ENCODE measurements around the gene TSC2.
"Not testable (repeated sequence)": the region's sequence is repeated elsewhere in the genome, so short reads cannot be mapped to it uniquely, and the experiment has no call there.

Gene TSC2

GRCh38 chr16:2011726-2012125 lies 36.1 kb upstream of the TSC2 start:
- not testable (repeated sequence) for DNase-seq

- DNase-seq: no peak
Observed at GRCh38 chr16:2013527-2013926, 34.3 kb upstream of the TSC2 start.

GRCh38 chr16:2015117-2015946 lies 32.5 kb upstream of the TSC2 start:
- no peak for DNase-seq

- no peak for DNase-seq
Observed at GRCh38 chr16:2015947-2016208, 31.9 kb upstream of the TSC2 start.

GRCh38 chr16:2016407-2016922 lies 31.3 kb upstream of the TSC2 start:
- DNase-seq: peak; percentile 40

GRCh38 chr16:2019518-2019920 lies 28.3 kb upstream of the TSC2 start, which contains the start of gene NPW:
NPW (plus strand) TSS chr16:2019785.
- peak; percentile 26 for DNase-seq

- no peak for DNase-seq
Observed at GRCh38 chr16:2019921-2020831, 27.6 kb upstream of the TSC2 start.

GRCh38 chr16:2022723-2023091 lies 25.1 kb upstream of the TSC2 start:
- peak; percentile 28 for DNase-seq

- DNase-seq: peak; percentile 95
Observed at GRCh38 chr16:2023092-2024031, 24.4 kb upstream of the TSC2 start.

GRCh38 chr16:2024032-2024420 lies 23.8 kb upstream of the TSC2 start:
- DNase-seq: no peak

- no peak for DNase-seq
Observed at GRCh38 chr16:2025251-2025650, 22.5 kb upstream of the TSC2 start.

GRCh38 chr16:2025878-2026460 lies 21.8 kb upstream of the TSC2 start:
- no peak for DNase-seq

- DNase-seq: peak; percentile 64
Observed at GRCh38 chr16:2026461-2027023, 21.2 kb upstream of the TSC2 start, which contains the start of gene NHERF2. NHERF2 (plus strand) TSS chr16:2026902; CDS start chr16:2027006, 104 bp downstream.

GRCh38 chr16:2027024-2028010 lies 20.5 kb upstream of the TSC2 start:
- peak; percentile 31 for DNase-seq

- DNase-seq: no peak
Observed at GRCh38 chr16:2028146-2028545, 19.6 kb upstream of the TSC2 start.

- no peak for DNase-seq
Observed at GRCh38 chr16:2028620-2029220, 19.1 kb upstream of the TSC2 start.

GRCh38 chr16:2029350-2029749 lies 18.4 kb upstream of the TSC2 start:
- no peak for DNase-seq

GRCh38 chr16:2030036-2030435 lies 17.7 kb upstream of the TSC2 start:
- no peak for DNase-seq

GRCh38 chr16:2031081-2031577 lies 16.7 kb upstream of the TSC2 start:
- DNase-seq: no peak
